ENCODE measurements around the gene MAMDC2.
"Not testable (repeated sequence)": the region's sequence is repeated elsewhere in the genome, so short reads cannot be mapped to it uniquely, and the experiment has no call there.

MAMDC2 gene

GRCh38 chr9:70197216-70198044 is 153.8 kb downstream of the MAMDC2 start:
- DNase-seq (ENCODE audit: low read depth) = no peak

DNA sequence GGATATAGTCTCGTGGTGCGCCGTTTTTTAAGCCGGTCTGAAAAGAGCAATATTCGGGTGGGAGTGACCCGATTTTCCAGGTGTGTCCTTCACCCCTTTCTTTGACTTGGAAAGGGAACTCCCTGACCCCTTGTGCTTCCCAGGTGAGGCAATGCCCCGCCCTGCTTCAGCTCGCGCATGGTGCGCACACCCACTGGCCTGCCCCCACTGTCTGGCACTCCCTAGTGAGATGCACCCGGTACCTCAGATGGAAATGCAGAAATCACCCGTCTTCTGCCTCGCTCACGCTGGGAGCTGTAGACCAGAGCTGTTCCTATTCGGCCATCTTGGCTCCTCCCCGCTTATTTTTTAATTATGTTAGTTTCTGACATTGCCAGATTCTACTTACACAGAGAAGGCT is 161.1 kb downstream of the MAMDC2 start:
- DNase-seq (ENCODE audit: low read depth) = not testable (repeated sequence)

DNA sequence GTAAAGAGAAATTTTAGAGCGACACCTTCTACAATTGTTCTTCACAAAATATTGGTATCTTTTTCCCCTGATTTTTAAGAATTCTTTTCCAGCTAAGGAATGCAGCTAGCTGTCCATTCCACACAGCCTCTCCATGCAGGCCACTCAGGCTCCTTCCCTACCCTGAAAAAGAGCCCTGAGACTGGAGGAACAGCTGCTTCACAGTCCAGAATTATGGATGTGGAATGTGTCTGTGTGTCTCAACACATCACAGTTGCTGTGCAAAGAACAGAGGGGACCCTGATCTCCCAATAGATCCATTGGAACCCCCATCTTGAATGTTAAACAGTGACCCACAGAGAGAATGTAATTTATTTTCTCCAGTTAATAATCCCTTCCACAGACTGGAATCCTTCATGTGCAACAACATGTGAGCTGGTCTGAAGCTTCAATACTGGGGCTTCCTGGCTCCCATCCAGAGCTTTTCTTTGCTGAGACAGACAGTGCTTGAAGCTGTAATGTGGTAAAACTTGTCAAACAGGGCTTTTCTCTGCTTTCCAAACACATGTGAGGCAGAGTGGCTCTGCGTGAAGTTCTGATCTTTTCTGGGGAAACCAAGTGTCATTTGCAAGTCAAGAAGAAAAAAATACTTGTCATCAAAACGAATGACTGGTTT is 161.8 kb downstream of the MAMDC2 start:
- DNase-seq (ENCODE audit: low read depth) = no peak

GRCh38 chr9:70217029-70217428 is 173.4 kb downstream of the MAMDC2 start:
- no peak for DNase-seq (ENCODE audit: low read depth)

GRCh38 chr9:70218767-70219166 is 175.1 kb downstream of the MAMDC2 start:
- peak; percentile 47 for DNase-seq (ENCODE audit: low read depth)

- DNase-seq (ENCODE audit: low read depth) = peak; percentile 1
Measured at GRCh38 chr9:70220216-70220615, 176.6 kb downstream of the MAMDC2 start.

GRCh38 chr9:70222354-70222753 is 178.7 kb downstream of the MAMDC2 start:
- DNase-seq (ENCODE audit: low read depth) = peak; percentile 36

DNA sequence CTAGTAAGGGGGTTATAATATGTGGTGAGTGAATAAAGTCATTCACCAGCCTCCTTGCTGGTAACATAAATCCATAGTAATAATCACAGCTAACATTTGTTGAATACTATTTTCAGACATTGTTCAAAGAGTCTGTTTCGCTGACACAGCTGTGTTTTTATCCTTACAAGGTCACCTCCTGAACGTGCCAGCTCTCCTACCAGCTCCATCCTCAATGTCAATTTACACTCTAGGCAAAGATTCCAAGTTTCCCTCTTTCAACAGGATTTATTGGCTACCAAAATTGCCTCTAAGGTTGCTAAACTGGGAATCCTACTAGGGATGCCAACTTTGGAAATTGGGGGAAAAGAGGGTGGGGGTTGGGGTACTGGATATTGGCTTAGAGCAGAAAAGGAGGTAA is 184.5 kb downstream of the MAMDC2 start:
- DNase-seq (ENCODE audit: low read depth) = no peak

- no peak for DNase-seq (ENCODE audit: low read depth)
Measured at GRCh38 chr9:70228611-70229010, 185.0 kb downstream of the MAMDC2 start.

DNA sequence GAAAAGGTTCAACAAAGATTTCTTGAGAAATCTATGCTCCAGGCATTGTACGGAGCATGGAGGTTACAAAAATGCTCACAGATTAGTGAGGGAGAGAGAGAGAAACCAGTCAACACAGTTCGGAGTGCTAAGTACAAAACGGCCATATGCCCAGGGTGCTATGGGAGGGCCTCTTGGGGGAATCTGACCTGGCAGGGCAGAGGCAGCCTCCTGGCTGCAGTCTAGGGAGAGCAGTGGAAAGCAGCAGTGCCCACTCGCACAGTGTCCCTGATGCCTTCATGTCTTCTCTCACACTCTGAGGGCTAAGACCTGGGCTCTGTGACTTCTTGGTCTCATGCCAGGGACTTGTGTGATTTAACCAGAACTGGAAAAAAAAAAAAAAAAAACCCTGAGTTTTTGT is 185.4 kb downstream of the MAMDC2 start:
- DNase-seq (ENCODE audit: low read depth) = no peak

DNA sequence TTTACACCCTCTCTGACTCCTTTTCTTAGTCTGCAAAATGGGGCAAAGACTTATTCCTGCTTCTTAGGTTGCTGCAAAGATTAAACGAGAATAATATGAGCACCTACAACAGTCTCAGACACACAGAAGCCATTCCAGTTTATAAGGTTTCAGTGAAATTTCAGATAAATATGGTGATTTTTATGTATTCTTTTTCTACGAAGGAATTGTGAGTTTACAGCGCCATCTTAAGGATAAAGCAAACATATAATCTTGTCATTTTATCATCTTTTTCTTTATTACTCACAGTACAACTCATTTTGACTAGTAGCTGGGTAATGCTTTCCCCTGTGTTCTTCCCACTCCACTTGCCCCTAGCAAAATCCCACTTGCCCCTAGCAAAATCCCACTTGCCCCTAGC is 185.9 kb downstream of the MAMDC2 start:
- peak; percentile 66 for DNase-seq (ENCODE audit: low read depth)

DNA sequence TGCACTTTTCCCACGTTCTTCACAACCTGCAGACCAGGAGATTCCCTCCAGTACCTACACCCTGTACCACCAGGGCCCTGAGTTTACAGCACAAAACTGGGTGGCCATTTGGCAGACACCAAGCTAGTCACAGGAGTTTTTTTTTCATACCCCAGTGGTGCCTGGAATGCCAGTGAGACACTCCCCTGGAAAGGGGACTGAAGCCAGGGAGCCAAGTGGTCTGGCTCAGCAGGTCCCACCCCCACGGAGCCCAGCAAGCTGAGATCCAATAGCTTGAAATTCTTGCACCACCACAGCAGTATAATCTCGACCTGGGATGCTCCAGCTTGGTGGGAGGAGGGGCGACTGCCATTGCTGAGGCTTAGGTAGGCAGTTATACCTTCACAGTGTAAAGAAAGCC is 188.8 kb downstream of the MAMDC2 start:
- DNase-seq (ENCODE audit: low read depth) = no peak

- not testable (repeated sequence) for DNase-seq (ENCODE audit: low read depth)
Measured at GRCh38 chr9:70234208-70234607, 190.6 kb downstream of the MAMDC2 start.

DNA sequence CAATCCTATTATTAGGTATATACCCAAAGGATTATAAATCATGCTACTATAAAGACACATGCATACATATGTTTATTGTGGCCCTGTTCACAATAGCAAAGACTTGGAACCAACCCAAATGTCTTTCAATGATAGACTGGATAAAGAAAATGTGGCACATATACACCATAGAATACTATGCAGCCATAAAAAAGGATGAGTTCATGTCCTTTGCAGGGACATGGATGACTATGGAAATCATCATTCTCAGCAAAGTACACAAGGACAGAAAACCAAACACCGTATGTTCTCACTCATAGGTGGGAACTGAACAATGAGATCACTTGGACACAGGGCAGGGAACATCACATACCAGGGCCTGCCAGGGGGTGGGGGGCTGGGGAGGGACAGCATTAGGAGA is 202.3 kb downstream of the MAMDC2 start:
- not testable (repeated sequence) for DNase-seq (ENCODE audit: low read depth)

GRCh38 chr9:70250221-70250620 is 206.6 kb downstream of the MAMDC2 start:
- DNase-seq (ENCODE audit: low read depth) = no peak

GRCh38 chr9:70255486-70255885 is 211.8 kb downstream of the MAMDC2 start:
- DNase-seq (ENCODE audit: low read depth) = peak; percentile 54

DNA sequence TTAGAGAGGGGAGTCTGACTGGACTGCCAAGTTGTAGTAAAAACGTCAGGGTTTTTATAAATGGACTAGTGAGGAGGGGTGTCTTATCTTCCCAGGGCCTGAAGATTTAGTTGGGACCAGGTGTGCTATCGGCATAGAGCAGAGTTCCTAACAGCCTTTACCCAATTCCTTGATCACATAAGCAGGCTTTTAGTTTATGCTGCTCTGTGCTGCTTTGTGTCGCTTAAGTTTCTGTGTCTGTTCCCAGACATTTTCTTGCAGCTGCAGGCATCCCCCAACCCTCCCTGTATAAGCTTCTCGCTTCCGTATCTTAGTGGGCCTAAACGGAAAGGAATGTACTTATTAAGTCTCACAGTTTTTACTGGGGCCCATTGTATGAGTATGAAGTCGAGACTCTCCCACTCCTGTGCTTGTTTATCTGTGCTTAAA is 212.5 kb downstream of the MAMDC2 start:
- peak; percentile 91 for DNase-seq (ENCODE audit: low read depth)

DNA sequence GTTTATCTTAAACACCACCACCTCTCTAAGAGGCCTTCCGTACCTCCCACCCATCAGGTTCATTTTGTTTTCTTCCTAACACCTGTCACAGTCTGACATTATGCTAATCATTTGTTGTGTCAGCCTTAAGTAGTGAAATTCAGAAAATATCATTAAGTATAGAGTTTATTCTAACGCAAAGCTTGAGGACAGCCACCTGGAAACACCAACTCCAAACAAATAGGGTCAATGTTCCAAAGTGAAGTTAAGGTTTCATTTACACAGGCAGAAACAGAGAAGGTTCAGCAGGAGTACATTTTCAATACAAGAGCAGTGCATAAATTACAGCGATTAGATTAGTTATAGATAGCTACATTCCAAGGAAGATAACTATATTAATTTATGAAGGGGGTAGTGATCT is 213.9 kb downstream of the MAMDC2 start:
- no peak for DNase-seq (ENCODE audit: low read depth)

- peak; percentile 56 for DNase-seq (ENCODE audit: low read depth)
Measured at GRCh38 chr9:70257991-70258691, 214.5 kb downstream of the MAMDC2 start.

- peak; percentile 90 for DNase-seq (ENCODE audit: low read depth)
Measured at GRCh38 chr9:70258692-70259511, 215.3 kb downstream of the MAMDC2 start, which contains the start of gene SMC5. Gene SMC5, plus strand, starts transcription at chr9:70258978. Its CDS starts 101 bp downstream, at chr9:70259079.

GRCh38 chr9:70259512-70259802 is 215.8 kb downstream of the MAMDC2 start:
- DNase-seq (ENCODE audit: low read depth) = no peak

GRCh38 chr9:70260007-70260443 is 216.4 kb downstream of the MAMDC2 start:
- no peak for DNase-seq (ENCODE audit: low read depth)

Measured in ELR (cell line).